Right atrium auricular region (tissue), 2 donors: ENCODE measurements around the gene NBL1. TPM values are rescaled to one million over a fixed set of nuclear protein-coding genes. Genes with fewer than 3 reads are reported as not detected.

Experiments used
- DNase-seq: peaks from one replicate; pipeline ENCODE4 v3.0.0-alpha.2; 2019; ENCODE audit warnings: low spot score
- H3K27ac ChIP-seq, 2 donors: fragments of 200-600 bp; sonication (generic); 1 replicate in 1 of 2; 2 replicates in 1 of 2; pipeline ENCODE4 v1.5.1; 2016 to 2019
- H3K27me3 ChIP-seq, 2 donors: fragments of 200-600 bp; sonication (generic); one replicate each; pipeline versions ENCODE4 v1.5.1 to v1.6.0; 2017 to 2019
- H3K36me3 ChIP-seq: fragments of 200-600 bp; sonication (generic); one replicate; pipeline ENCODE4 v1.5.1; 2016
- H3K4me1 ChIP-seq, 2 donors: fragments of 200-600 bp; sonication (generic); one replicate each; pipeline versions ENCODE4 v1.5.1 to v1.6.0; 2017 to 2019
- H3K4me3 ChIP-seq, 2 donors: fragments of 200-600 bp; sonication (generic); 1 replicate in 1 of 2; 2 replicates in 1 of 2; pipeline ENCODE4 v1.5.1; 2017 to 2019; ENCODE audit warnings: mild to moderate bottlenecking in 1 of 2, moderate library complexity in 1 of 2
- H3K9me3 ChIP-seq, 2 donors: fragments of 200-600 bp; sonication (generic); one replicate each; pipeline ENCODE4 v1.5.1; 2019
- CTCF ChIP-seq, 2 donors: fragments of 200-600 bp; sonication (generic); IDR thresholded peaks; one replicate each; pipeline ENCODE4 v1.5.1; 2019; ENCODE audit warnings: antibody characterized with exemption in 2 of 2
- total RNA-seq, 2 donors: library from RNA; depleted of rRNA; stranded (reverse); fragments of >200 nt; gene quantifications; one replicate each; pipeline ENCODE4 v1.1.0, GENCODE V29; 2016

Gene NBL1
- total RNA-seq, 2 donors from 2014 or later: 19.5 to 57.2 TPM

- TF ChIP-seq CTCF (IDR thresholded peaks at IDR 0.05): no peak
- Histone ChIP-seq H3K4me3 (no peak overlapping the region), H3K9me3 (peaks cover 0 to 6% of the 10 kb centered on the region in 2 donors), H3K27me3 (no peaks in the 10 kb centered on the region), H3K36me3 (peaks cover 12% of the 10 kb centered on the region), H3K27ac (no peak overlapping the region), H3K4me1 (peaks cover 0 to 17% of the 10 kb centered on the region in 2 donors)
- no peak for DNase-seq
Measured at GRCh38 chr1:19690342-19690741, 46.2 kb downstream of the NBL1 start.

GRCh38 chr1:19694298-19694697 is 50.2 kb downstream of the NBL1 start:
- TF ChIP-seq CTCF (IDR thresholded peaks at IDR 0.05): no peak
- peaks cover 0 to 5% of the 10 kb centered on the region in 2 donors for H3K4me1 ChIP-seq
- no peak overlapping the region for H3K4me3 ChIP-seq
- DNase-seq: no peak
- H3K27ac ChIP-seq: no peak overlapping the region
- no peaks in the 10 kb centered on the region for H3K9me3 ChIP-seq
- H3K27me3 ChIP-seq: no peaks in the 10 kb centered on the region
- H3K36me3 ChIP-seq: peaks cover 12% of the 10 kb centered on the region

GRCh38 chr1:19695772-19696171 is 51.7 kb downstream of the NBL1 start:
- Histone ChIP-seq H3K27ac (no peak overlapping the region), H3K4me3 (no peak overlapping the region), H3K4me1 (no peaks in the 10 kb centered on the region), H3K9me3 (no peaks in the 10 kb centered on the region), H3K36me3 (peaks cover 12% of the 10 kb centered on the region), H3K27me3 (no peaks in the 10 kb centered on the region)
- TF ChIP-seq CTCF (IDR thresholded peaks at IDR 0.05): no peak
- DNase-seq: no peak

- no peak overlapping the region for H3K27ac ChIP-seq
- DNase-seq: no peak
- H3K9me3 ChIP-seq: no peaks in the 10 kb centered on the region
- TF ChIP-seq CTCF (IDR thresholded peaks at IDR 0.05): no peak
- H3K4me1 ChIP-seq: no peaks in the 10 kb centered on the region
- no peak overlapping the region for H3K4me3 ChIP-seq
- H3K36me3 ChIP-seq: peaks cover 12% of the 10 kb centered on the region
- H3K27me3 ChIP-seq: no peaks in the 10 kb centered on the region
Measured at GRCh38 chr1:19696820-19697219, 52.7 kb downstream of the NBL1 start.

- no peaks in the 10 kb centered on the region for H3K27me3 ChIP-seq
- TF ChIP-seq CTCF (IDR thresholded peaks at IDR 0.05): no peak
- no peaks in the 10 kb centered on the region for H3K4me1 ChIP-seq
- no peak overlapping the region for H3K27ac ChIP-seq
- H3K9me3 ChIP-seq: no peaks in the 10 kb centered on the region
- no peak overlapping the region for H3K4me3 ChIP-seq
- peaks cover 12% of the 10 kb centered on the region for H3K36me3 ChIP-seq
- no peak for DNase-seq
Measured at GRCh38 chr1:19698181-19698580, 54.1 kb downstream of the NBL1 start.

- H3K27me3 ChIP-seq: no peaks in the 10 kb centered on the region
- DNase-seq: no peak
- H3K9me3 ChIP-seq: no peaks in the 10 kb centered on the region
- peaks cover 0 to 7% of the 10 kb centered on the region in 2 donors for H3K4me1 ChIP-seq
- no peak overlapping the region for H3K4me3 ChIP-seq
- no peak for TF ChIP-seq CTCF (IDR thresholded peaks at IDR 0.05)
- H3K27ac ChIP-seq: no peak overlapping the region
- H3K36me3 ChIP-seq: no peaks in the 10 kb centered on the region
Measured at GRCh38 chr1:19700079-19700777, 56.1 kb downstream of the NBL1 start.
